H9 (cell line): ENCODE data around the gene TPGS2. TPM values are rescaled to one million over a fixed set of nuclear protein-coding genes. Genes with fewer than 3 reads are reported as not detected.

Source experiments
- DNase-seq: peaks from one replicate; pipeline ENCODE4 v3.0.0-alpha.2; 2017
- H2AFZ ChIP-seq: one replicate; pipeline ENCODE4 v1.6.1; 2013; ENCODE audit warnings: mild to moderate bottlenecking, low read length, control low read depth, moderate library complexity
- H2AK5ac ChIP-seq: 2 replicates; pipeline ENCODE4 v1.6.1; 2013; ENCODE audit warnings: low read length, control low read depth, mixed read lengths; ENCODE audit not compliant: insufficient read length
- H2BK120ac ChIP-seq: one replicate; pipeline ENCODE4 v1.6.1; 2013; ENCODE audit warnings: low read depth, mild to moderate bottlenecking, low read length, control low read depth, inconsistent platforms; ENCODE audit not compliant: poor library complexity, severe bottlenecking
- H2BK12ac ChIP-seq: 2 replicates; pipeline ENCODE4 v1.6.1; 2013; ENCODE audit warnings: low read length, control low read depth, mixed read lengths, low read depth; ENCODE audit not compliant: insufficient read length
- H2BK15ac ChIP-seq: 2 replicates; pipeline ENCODE4 v1.6.1; 2013; ENCODE audit warnings: low read depth, low read length, control low read depth
- H2BK20ac ChIP-seq: one replicate; pipeline ENCODE4 v1.6.1; 2013; ENCODE audit warnings: low read depth, mild to moderate bottlenecking, low read length, control low read depth, inconsistent platforms; ENCODE audit not compliant: poor library complexity, severe bottlenecking
- H2BK5ac ChIP-seq: 2 replicates; pipeline ENCODE4 v1.6.1; 2013; ENCODE audit warnings: low read length, control low read depth, mixed read lengths; ENCODE audit not compliant: insufficient read length
- H3K14ac ChIP-seq: 2 replicates; pipeline ENCODE4 v1.6.1; 2013; ENCODE audit warnings: low read length, control low read depth; ENCODE audit not compliant: insufficient read depth
- H3K18ac ChIP-seq: 2 replicates; pipeline ENCODE4 v1.6.1; 2013; ENCODE audit warnings: low read depth, mild to moderate bottlenecking, mixed read lengths, low read length, control low read depth; ENCODE audit not compliant: insufficient read length
- H3K23ac ChIP-seq: 2 replicates; pipeline ENCODE4 v1.6.1; 2013; ENCODE audit warnings: low read length, control low read depth, mixed read lengths, low read depth; ENCODE audit not compliant: insufficient read length
- H3K23me2 ChIP-seq: 2 replicates; pipeline ENCODE4 v1.6.1; 2013; ENCODE audit warnings: low read depth, mild to moderate bottlenecking, mixed read lengths, low read length, control low read depth; ENCODE audit not compliant: insufficient read length, poor library complexity, severe bottlenecking
- H3K27ac ChIP-seq: 2 replicates; pipeline ENCODE4 v1.5.1; 2013; ENCODE audit warnings: low read length, control low read depth, mixed read lengths, low read depth; ENCODE audit not compliant: insufficient read length
- H3K27me3 ChIP-seq: 2 replicates; pipeline ENCODE4 v1.6.1; 2013; ENCODE audit warnings: low read length, control low read depth, inconsistent platforms; ENCODE audit not compliant: insufficient read depth
- H3K4ac ChIP-seq: 2 replicates; pipeline ENCODE4 v1.6.1; 2013; ENCODE audit warnings: low read depth, mild to moderate bottlenecking, control low read depth, inconsistent platforms, low read length, moderate library complexity
- H3K4me1 ChIP-seq: 2 replicates; pipeline ENCODE4 v1.6.1; 2013; ENCODE audit warnings: low read length, control low read depth, inconsistent platforms; ENCODE audit not compliant: insufficient read depth
- H3K4me2 ChIP-seq: 2 replicates; pipeline ENCODE4 v1.6.1; 2013; ENCODE audit warnings: low read length, control low read depth, mixed read lengths; ENCODE audit not compliant: insufficient read length, insufficient read depth
- H3K56ac ChIP-seq: 2 replicates; pipeline ENCODE4 v1.6.1; 2013; ENCODE audit warnings: low read depth, mild to moderate bottlenecking, mixed read lengths, low read length, control low read depth; ENCODE audit not compliant: insufficient read length
- H3K79me1 ChIP-seq: 2 replicates; pipeline ENCODE4 v1.6.1; 2013; ENCODE audit warnings: low read depth, mild to moderate bottlenecking, moderate library complexity, low read length, control low read depth, inconsistent platforms; ENCODE audit not compliant: insufficient read depth, poor library complexity, severe bottlenecking
- H3K79me2 ChIP-seq: 2 replicates; pipeline ENCODE4 v1.6.1; 2013; ENCODE audit warnings: low read length, control low read depth, inconsistent platforms; ENCODE audit not compliant: insufficient read depth
- H3K9ac ChIP-seq: 2 replicates; pipeline ENCODE4 v1.6.1; 2013; ENCODE audit warnings: low read length, control low read depth, mixed read lengths; ENCODE audit not compliant: insufficient read length; ENCODE audit errors: extremely low read depth
- H3K9me3 ChIP-seq: one replicate; pipeline ENCODE4 v1.6.1; 2013; ENCODE audit warnings: low read depth, low read length, inconsistent platforms; ENCODE audit not compliant: control insufficient read depth
- H3T11ph ChIP-seq: one replicate; pipeline ENCODE4 v1.6.1; 2013; ENCODE audit warnings: mild to moderate bottlenecking, low read length, control low read depth, inconsistent platforms
- H4K20me1 ChIP-seq: one replicate; pipeline ENCODE4 v1.6.1; 2013; ENCODE audit not compliant: control insufficient read depth, insufficient read length, insufficient read depth
- H4K5ac ChIP-seq: 2 replicates; pipeline ENCODE4 v1.6.1; 2013; ENCODE audit warnings: low read depth, mild to moderate bottlenecking, mixed read lengths, low read length, control low read depth; ENCODE audit not compliant: insufficient read length
- H4K8ac ChIP-seq: replicated peaks from 2 replicates; pipeline ENCODE4 v1.6.1; 2013; ENCODE audit warnings: low read length, control low read depth, mixed read lengths, low read depth; ENCODE audit not compliant: insufficient read length
- H4K91ac ChIP-seq: 2 replicates; pipeline ENCODE4 v1.6.1; 2013; ENCODE audit warnings: low read depth, mild to moderate bottlenecking, moderate library complexity, mixed read lengths, low read length, control low read depth; ENCODE audit not compliant: insufficient read length
- H3K27ac Mint-ChIP-seq, 3 experiments: 2 replicates in 2 of 3; 3 replicates in 1 of 3; pipeline ENCODE4 v1.8.0; 2020 to 2021; ENCODE audit warnings: mixed read lengths in 3 of 3, mild to moderate bottlenecking in 1 of 3, moderate library complexity in 1 of 3
- H3K27me3 Mint-ChIP-seq: 2 replicates; pipeline ENCODE4 v1.8.0; 2021; ENCODE audit warnings: low read depth, mild to moderate bottlenecking, moderate library complexity, mixed read lengths
- H3K36me3 Mint-ChIP-seq, 3 experiments: 2 replicates in 2 of 3; 3 replicates in 1 of 3; pipeline ENCODE4 v1.8.0; 2020 to 2021; ENCODE audit warnings: low read depth in 3 of 3, mixed read lengths in 3 of 3; ENCODE audit not compliant: insufficient read depth in 1 of 3
- H3K4me1 Mint-ChIP-seq, 2 experiments: 2 replicates each; pipeline ENCODE4 v1.8.0; 2020; ENCODE audit warnings: mixed read lengths in 2 of 2
- H3K4me3 Mint-ChIP-seq, 2 experiments: 2 replicates in 1 of 2; 3 replicates in 1 of 2; pipeline ENCODE4 v1.8.0; 2020 to 2021; ENCODE audit warnings: mild to moderate bottlenecking in 2 of 2, mixed read lengths in 2 of 2, moderate library complexity in 1 of 2
- H3K9me3 Mint-ChIP-seq, 2 experiments: 2 replicates in 1 of 2; 3 replicates in 1 of 2; pipeline ENCODE4 v1.8.0; 2020; ENCODE audit warnings: mild to moderate bottlenecking in 2 of 2, mixed read lengths in 2 of 2, moderate library complexity in 1 of 2
- CTCF ChIP-seq: fragments of 200-600 bp; sonication (generic); conservative IDR thresholded peaks from 3 replicates; pipeline ENCODE4 v1.8.0; 2021; ENCODE audit warnings: antibody characterized with exemption, mild to moderate bottlenecking
- WGBS: extraction: QIAGEN DNeasy Blood & Tissue Kit; methylation state at CpG from one replicate; pipeline ENCODE4 v1.1.7; 2013; ENCODE audit warnings: missing lambda C conversion rate, low lambda C conversion rate, mixed read lengths; ENCODE audit not compliant: insufficient read length; ENCODE audit errors: extremely low coverage; 5-methylcytosine and 5-hydroxymethylcytosine counted together
- total RNA-seq: library from RNA; stranded (reverse); gene quantifications from 2 replicates; pipeline ENCODE4 v1.2.1, GENCODE V29; 2021

Gene TPGS2
- total RNA-seq, 1 experiment from 2014 or later: 147 TPM

GRCh38 chr18:36777566-36777965, 51.2 kb downstream of the TPGS2 start:
- Histone ChIP-seq H3K9me3 (no peaks in the 10 kb centered on the region), H3K79me1 (no peaks in the 10 kb centered on the region), H3K4me1 (no peaks in the 10 kb centered on the region), H3K56ac (no peak overlapping the region), H2AFZ (no peak overlapping the region), H2BK120ac (no peak overlapping the region), H4K8ac (no peak overlapping the region), H3K4me2 (no peak overlapping the region), H4K20me1 (no peaks in the 10 kb centered on the region), H2BK5ac (no peak overlapping the region), H3K14ac (no peak overlapping the region), H2AK5ac (no peak overlapping the region), H3K27ac (no peak overlapping the region), H2BK20ac (no peak overlapping the region), H4K91ac (no peak overlapping the region), H3K18ac (no peak overlapping the region), H3K4ac (no peak overlapping the region), H3K27me3 (no peaks in the 10 kb centered on the region), H3T11ph (no peak overlapping the region), H3K79me2 (no peaks in the 10 kb centered on the region), H3K9ac (no peak overlapping the region), H2BK15ac (no peak overlapping the region), H2BK12ac (no peak overlapping the region), H3K23ac (no peak overlapping the region), H3K23me2 (no peaks in the 10 kb centered on the region), H4K5ac (no peak overlapping the region)
- no peaks in the 10 kb centered on the region; a peak in 2 of 7 replicates for H3K36me3 Mint-ChIP-seq
- H3K9me3 Mint-ChIP-seq: no peaks in the 10 kb centered on the region
- no CpG with 5 or more reads among the region's 1 CpG for WGBS
- DNase-seq: no peak
- H3K4me3 Mint-ChIP-seq: no peak overlapping the region
- H3K4me1 Mint-ChIP-seq: peaks cover 2 to 3% of the 10 kb centered on the region in 2 experiments; a peak in 2 of 4 replicates
- H3K27me3 Mint-ChIP-seq: peaks cover 2% of the 10 kb centered on the region
- H3K27ac Mint-ChIP-seq: no peak overlapping the region
- no peak for TF ChIP-seq CTCF
